Measurements from ENCODE around the gene ADTRP.

ADTRP gene

GRCh38 chr6:11754625-11755271 is 23.9 kb downstream of the ADTRP start:
- Histone ChIP-seq H3K27ac (ENCODE audit: extremely low read depth, low read depth, low read length) (no peak overlapping the region), H3K36me3 (ENCODE audit: control insufficient read depth in 2 of 2, insufficient read depth in 1 of 2, low read length in 2 of 2) (no peaks in the 10 kb centered on the region), H3K4me1 (ENCODE audit: control insufficient read depth, insufficient read depth, low read length) (peaks cover 13% of the 10 kb centered on the region), H3K4me3 (ENCODE audit: low read depth, low read length) (no peak overlapping the region), H3K9me3 (ENCODE audit: control insufficient read depth, insufficient read depth, low read depth, low read length) (no peaks in the 10 kb centered on the region)
- CTCF ChIA-PET: interaction anchor here (0.5 to 1.2 kb wide), 4 partner anchors 8 to 539 kb away, joined by 3 to 5 read pairs (median 4); no protein-coding TSS in a partner anchor
- POLR2A ChIA-PET: no interaction called here
- no peak for TF ChIP-seq ZNF521 (tag by site-specific recombination; IDR thresholded peaks at IDR 0.05)
- TF ChIP-seq ZNF488 (tag by site-specific recombination; IDR thresholded peaks at IDR 0.05): no peak
- TF ChIP-seq MEIS1 (CRISPR knock-in tag; IDR thresholded peaks at IDR 0.05; ENCODE audit: borderline replicate concordance): no peak
- no peak for TF ChIP-seq SALL2 (tag by site-specific recombination; IDR thresholded peaks at IDR 0.05; ENCODE audit: borderline replicate concordance)
- no peak for TF ChIP-seq ZNF600 (tag by site-specific recombination; IDR thresholded peaks at IDR 0.05)
- TF ChIP-seq MYNN (tag by site-specific recombination; IDR thresholded peaks at IDR 0.05; ENCODE audit: borderline replicate concordance): no peak
- TF ChIP-seq ZNF629 (tag by site-specific recombination; IDR thresholded peaks at IDR 0.05): no peak
- TF ChIP-seq WT1 (tag by site-specific recombination; IDR thresholded peaks at IDR 0.05): no peak
- TF ChIP-seq ZBTB17 (tag by site-specific recombination; IDR thresholded peaks at IDR 0.05): no peak
- TF ChIP-seq, protein P1, sequence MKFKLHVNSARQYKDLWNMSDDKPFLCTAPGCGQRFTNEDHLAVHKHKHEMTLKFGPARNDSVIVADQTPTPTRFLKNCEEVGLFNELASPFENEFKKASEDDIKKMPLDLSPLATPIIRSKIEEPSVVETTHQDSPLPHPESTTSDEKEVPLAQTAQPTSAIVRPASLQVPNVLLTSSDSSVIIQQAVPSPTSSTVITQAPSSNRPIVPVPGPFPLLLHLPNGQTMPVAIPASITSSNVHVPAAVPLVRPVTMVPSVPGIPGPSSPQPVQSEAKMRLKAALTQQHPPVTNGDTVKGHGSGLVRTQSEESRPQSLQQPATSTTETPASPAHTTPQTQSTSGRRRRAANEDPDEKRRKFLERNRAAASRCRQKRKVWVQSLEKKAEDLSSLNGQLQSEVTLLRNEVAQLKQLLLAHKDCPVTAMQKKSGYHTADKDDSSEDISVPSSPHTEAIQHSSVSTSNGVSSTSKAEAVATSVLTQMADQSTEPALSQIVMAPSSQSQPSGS (tag by site-specific recombination; IDR thresholded peaks at IDR 0.05; ENCODE audit: low read depth): no peak
- TF ChIP-seq ZNF621 (tag by site-specific recombination; IDR thresholded peaks at IDR 0.05): no peak
- TF ChIP-seq, protein P2, sequence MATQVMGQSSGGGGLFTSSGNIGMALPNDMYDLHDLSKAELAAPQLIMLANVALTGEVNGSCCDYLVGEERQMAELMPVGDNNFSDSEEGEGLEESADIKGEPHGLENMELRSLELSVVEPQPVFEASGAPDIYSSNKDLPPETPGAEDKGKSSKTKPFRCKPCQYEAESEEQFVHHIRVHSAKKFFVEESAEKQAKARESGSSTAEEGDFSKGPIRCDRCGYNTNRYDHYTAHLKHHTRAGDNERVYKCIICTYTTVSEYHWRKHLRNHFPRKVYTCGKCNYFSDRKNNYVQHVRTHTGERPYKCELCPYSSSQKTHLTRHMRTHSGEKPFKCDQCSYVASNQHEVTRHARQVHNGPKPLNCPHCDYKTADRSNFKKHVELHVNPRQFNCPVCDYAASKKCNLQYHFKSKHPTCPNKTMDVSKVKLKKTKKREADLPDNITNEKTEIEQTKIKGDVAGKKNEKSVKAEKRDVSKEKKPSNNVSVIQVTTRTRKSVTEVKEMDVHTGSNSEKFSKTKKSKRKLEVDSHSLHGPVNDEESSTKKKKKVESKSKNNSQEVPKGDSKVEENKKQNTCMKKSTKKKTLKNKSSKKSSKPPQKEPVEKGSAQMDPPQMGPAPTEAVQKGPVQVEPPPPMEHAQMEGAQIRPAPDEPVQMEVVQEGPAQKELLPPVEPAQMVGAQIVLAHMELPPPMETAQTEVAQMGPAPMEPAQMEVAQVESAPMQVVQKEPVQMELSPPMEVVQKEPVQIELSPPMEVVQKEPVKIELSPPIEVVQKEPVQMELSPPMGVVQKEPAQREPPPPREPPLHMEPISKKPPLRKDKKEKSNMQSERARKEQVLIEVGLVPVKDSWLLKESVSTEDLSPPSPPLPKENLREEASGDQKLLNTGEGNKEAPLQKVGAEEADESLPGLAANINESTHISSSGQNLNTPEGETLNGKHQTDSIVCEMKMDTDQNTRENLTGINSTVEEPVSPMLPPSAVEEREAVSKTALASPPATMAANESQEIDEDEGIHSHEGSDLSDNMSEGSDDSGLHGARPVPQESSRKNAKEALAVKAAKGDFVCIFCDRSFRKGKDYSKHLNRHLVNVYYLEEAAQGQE (tag by site-specific recombination; IDR thresholded peaks at IDR 0.05): no peak
- TF ChIP-seq SP7 (tag by site-specific recombination; IDR thresholded peaks at IDR 0.05): no peak
- no peak for TF ChIP-seq ZNF175 (tag by site-specific recombination; IDR thresholded peaks at IDR 0.05)
- no peak for TF ChIP-seq HOXA7 (CRISPR knock-in tag; IDR thresholded peaks at IDR 0.05; ENCODE audit: borderline replicate concordance)
- no peak for TF ChIP-seq ZNF280C (tag by site-specific recombination; IDR thresholded peaks at IDR 0.05)
- TF ChIP-seq ZNF558 (tag by site-specific recombination; IDR thresholded peaks at IDR 0.05): no peak
- TF ChIP-seq ZBTB44 (tag by site-specific recombination; IDR thresholded peaks at IDR 0.05): no peak
- TF ChIP-seq, protein P3, sequence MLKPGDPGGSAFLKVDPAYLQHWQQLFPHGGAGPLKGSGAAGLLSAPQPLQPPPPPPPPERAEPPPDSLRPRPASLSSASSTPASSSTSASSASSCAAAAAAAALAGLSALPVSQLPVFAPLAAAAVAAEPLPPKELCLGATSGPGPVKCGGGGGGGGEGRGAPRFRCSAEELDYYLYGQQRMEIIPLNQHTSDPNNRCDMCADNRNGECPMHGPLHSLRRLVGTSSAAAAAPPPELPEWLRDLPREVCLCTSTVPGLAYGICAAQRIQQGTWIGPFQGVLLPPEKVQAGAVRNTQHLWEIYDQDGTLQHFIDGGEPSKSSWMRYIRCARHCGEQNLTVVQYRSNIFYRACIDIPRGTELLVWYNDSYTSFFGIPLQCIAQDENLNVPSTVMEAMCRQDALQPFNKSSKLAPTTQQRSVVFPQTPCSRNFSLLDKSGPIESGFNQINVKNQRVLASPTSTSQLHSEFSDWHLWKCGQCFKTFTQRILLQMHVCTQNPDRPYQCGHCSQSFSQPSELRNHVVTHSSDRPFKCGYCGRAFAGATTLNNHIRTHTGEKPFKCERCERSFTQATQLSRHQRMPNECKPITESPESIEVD (tag by site-specific recombination; IDR thresholded peaks at IDR 0.05): no peak
- no peak for TF ChIP-seq ZNF585B (tag by site-specific recombination; IDR thresholded peaks at IDR 0.05)

Measured in HEK293 (cell line).